Activated T-cell treated with anti-CD3 and anti-CD28 coated beads, Interleukin-2, amount 50 U/mL, for 72 hours (primary cell): Measurements from ENCODE around the gene SYDE1. TPM values are rescaled to one million over a fixed set of nuclear protein-coding genes. Genes with fewer than 3 reads are reported as not detected.
"Not testable (repeated sequence)": the region's sequence is repeated elsewhere in the genome, so short reads cannot be mapped to it uniquely, and the experiment has no call there.

Source experiments
- ATAC-seq, 2 donors: fragments of 150-1000 bp; cut with Tn5 transposase; replicated peaks in 1 of 2; 2 replicates each; pipeline ENCODE4 v1.10.0; 2021; ENCODE audit warnings: moderate library complexity in 2 of 2, mild to moderate bottlenecking in 1 of 2
- DNase-seq, 2 donors: peaks; one replicate each; pipeline ENCODE4 v3.0.0; 2021 to 2022; ENCODE audit warnings: mixed read lengths in 1 of 2
- H3K27ac Mint-ChIP-seq: one replicate; pipeline ENCODE4 v1.8.0; 2022; ENCODE audit warnings: mild to moderate bottlenecking, moderate library complexity, mixed read lengths
- H3K27me3 Mint-ChIP-seq: one replicate; pipeline ENCODE4 v1.8.0; 2022; ENCODE audit warnings: low read depth, mixed read lengths
- H3K36me3 Mint-ChIP-seq, 2 donors: one replicate each; pipeline ENCODE4 v1.8.0; 2022; ENCODE audit warnings: mixed read lengths in 2 of 2, mild to moderate bottlenecking in 1 of 2; ENCODE audit not compliant: insufficient read depth in 2 of 2
- H3K4me1 Mint-ChIP-seq: one replicate; pipeline ENCODE4 v1.8.0; 2022; ENCODE audit warnings: low read depth, mixed read lengths
- H3K4me3 Mint-ChIP-seq, 2 donors: one replicate each; pipeline ENCODE4 v1.8.0; 2022; ENCODE audit warnings: mild to moderate bottlenecking in 2 of 2, mixed read lengths in 2 of 2, moderate library complexity in 2 of 2
- H3K9me3 Mint-ChIP-seq, 2 donors: one replicate each; pipeline ENCODE4 v1.8.0; 2022; ENCODE audit warnings: mixed read lengths in 2 of 2
- total RNA-seq, 2 donors: library from RNA; stranded (reverse); gene quantifications; one replicate each; pipeline ENCODE4 v1.2.3, GENCODE V29; 2022

Gene SYDE1
- 1 to 10 TPM; 1.4 to 1.6 TPM for total RNA-seq

- ATAC-seq: peak; percentile 75 to 83
- H3K27me3 Mint-ChIP-seq: peaks cover 21% of the 10 kb centered on the region
- peaks cover 12 to 16% of the 10 kb centered on the region in 2 donors for H3K9me3 Mint-ChIP-seq
- H3K4me3 Mint-ChIP-seq: peak within 1 kb of the TSS; percentile 58 to 80
- no peak within 1 kb of the TSS for H3K27ac Mint-ChIP-seq
- H3K36me3 Mint-ChIP-seq: peaks cover 13 to 15% of the 10 kb centered on the region in 2 donors
- DNase-seq: peak; percentile 62 to 65
- peaks cover 12% of the 10 kb centered on the region for H3K4me1 Mint-ChIP-seq
Measured at GRCh38 chr19:15107061-15108010, at the start of gene SYDE1. TSS of gene SYDE1 (plus strand) at chr19:15107401. CDS start at chr19:15107434, 33 bp downstream.

- H3K4me3 Mint-ChIP-seq: no peak overlapping the region
- H3K9me3 Mint-ChIP-seq: peaks cover 4% of the 10 kb centered on the region in 2 donors
- ATAC-seq (no peak), DNase-seq (no peak)
- H3K4me1 Mint-ChIP-seq: no peaks in the 10 kb centered on the region
- H3K27me3 Mint-ChIP-seq: peaks cover 56% of the 10 kb centered on the region
- peaks cover 0 to 2% of the 10 kb centered on the region in 2 donors for H3K36me3 Mint-ChIP-seq
- H3K27ac Mint-ChIP-seq: no peak overlapping the region
Measured at GRCh38 chr19:15062036-15062435, 45.2 kb upstream of the SYDE1 start.

- H3K9me3 Mint-ChIP-seq, H3K4me1 Mint-ChIP-seq, ATAC-seq: not testable (repeated sequence)
Measured at GRCh38 chr19:15070386-15070785, 36.8 kb upstream of the SYDE1 start.

DNA sequence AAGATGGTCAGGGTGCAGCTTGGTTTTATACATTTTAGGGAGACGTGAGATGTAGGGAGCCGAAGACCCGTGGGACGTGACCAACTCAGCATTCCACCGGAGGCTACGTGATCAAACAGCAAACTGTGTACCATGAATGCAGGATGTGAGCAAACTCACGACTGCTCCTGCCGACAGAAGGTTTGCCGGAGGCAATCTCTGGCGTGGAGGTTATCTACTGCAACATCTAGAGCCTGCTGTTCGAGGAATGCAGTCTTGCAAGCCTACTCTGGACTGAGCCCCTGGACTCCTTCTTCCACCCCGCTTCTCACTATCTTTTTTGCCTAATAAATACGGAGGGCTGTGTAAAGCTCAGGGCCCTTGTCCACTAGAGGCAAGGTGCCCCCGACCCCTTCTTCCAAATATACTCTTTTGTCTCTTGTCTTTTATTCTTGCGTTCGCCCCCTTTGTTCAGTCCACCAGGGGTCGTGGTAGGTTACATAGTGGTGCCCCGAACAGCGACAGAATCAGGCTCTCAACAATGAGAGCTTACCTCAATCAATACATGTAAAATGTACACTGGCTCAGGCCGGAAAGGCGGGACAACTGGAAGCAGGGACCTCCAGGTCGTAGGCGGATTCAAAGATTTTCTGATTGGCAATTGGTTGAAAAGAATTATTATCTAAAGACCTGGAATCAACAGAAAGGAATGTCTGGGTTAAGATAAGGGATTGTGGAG lies 34.1 kb upstream of the SYDE1 start:
- no peak overlapping the region for H3K27ac Mint-ChIP-seq
- H3K27me3 Mint-ChIP-seq: no peaks in the 10 kb centered on the region
- no peak overlapping the region for H3K4me3 Mint-ChIP-seq
- ATAC-seq (no peak), DNase-seq (no peak)
- no peaks in the 10 kb centered on the region for H3K4me1 Mint-ChIP-seq
- H3K36me3 Mint-ChIP-seq: no peaks in the 10 kb centered on the region
- H3K9me3 Mint-ChIP-seq: no peaks in the 10 kb centered on the region

More at GRCh38 chr19:15070386-15070785, 36.8 kb upstream of the SYDE1 start:
- not testable (repeated sequence) for H3K27me3 Mint-ChIP-seq, H3K36me3 Mint-ChIP-seq, H3K27ac Mint-ChIP-seq, DNase-seq, H3K4me3 Mint-ChIP-seq

DNA sequence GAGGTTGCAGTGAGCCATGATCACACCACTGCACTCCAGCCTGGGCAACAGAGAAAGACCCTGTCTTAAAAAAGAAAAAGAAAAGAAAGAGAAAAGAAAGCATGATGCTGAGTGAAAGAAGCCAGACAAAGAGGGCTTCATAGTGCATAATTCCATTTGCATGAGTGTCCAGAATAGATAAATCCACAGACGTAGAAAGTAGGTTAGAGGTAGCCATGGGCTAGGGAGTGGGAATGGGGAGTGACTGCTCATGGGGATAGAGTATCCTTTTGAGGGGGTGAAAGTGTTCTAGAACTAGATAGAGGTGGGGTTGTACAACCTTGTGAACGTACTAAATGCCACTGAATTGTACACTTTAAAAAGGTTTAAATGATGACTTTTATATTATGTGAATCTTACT lies 32.8 kb upstream of the SYDE1 start:
- DNase-seq: no peak
- Mint-ChIP-seq H3K27ac (no peak overlapping the region), H3K4me1 (no peaks in the 10 kb centered on the region), H3K4me3 (no peak overlapping the region), H3K27me3 (no peaks in the 10 kb centered on the region), H3K36me3 (no peaks in the 10 kb centered on the region), H3K9me3 (no peaks in the 10 kb centered on the region)
- no peak for ATAC-seq

GRCh38 chr19:15075806-15076205 lies 31.4 kb upstream of the SYDE1 start:
- H3K9me3 Mint-ChIP-seq: no peaks in the 10 kb centered on the region
- ATAC-seq (no peak), DNase-seq (no peak)
- H3K36me3 Mint-ChIP-seq: no peaks in the 10 kb centered on the region
- no peaks in the 10 kb centered on the region for H3K27me3 Mint-ChIP-seq
- no peaks in the 10 kb centered on the region for H3K4me1 Mint-ChIP-seq
- no peak overlapping the region for H3K4me3 Mint-ChIP-seq
- no peak overlapping the region for H3K27ac Mint-ChIP-seq

GRCh38 chr19:15080002-15080401 lies 27.2 kb upstream of the SYDE1 start:
- not testable (repeated sequence) for DNase-seq, H3K27me3 Mint-ChIP-seq, H3K4me3 Mint-ChIP-seq, H3K9me3 Mint-ChIP-seq, H3K27ac Mint-ChIP-seq, H3K4me1 Mint-ChIP-seq, H3K36me3 Mint-ChIP-seq, ATAC-seq

GRCh38 chr19:15081911-15082310 lies 25.3 kb upstream of the SYDE1 start, which contains the start of gene OR1I1:
TSS of gene OR1I1 (plus strand) at chr19:15082211. CDS start at chr19:15087066, 4,855 bp downstream.
- Mint-ChIP-seq H3K27ac (no peak within 1 kb of the TSS), H3K4me1 (no peaks in the 10 kb centered on the region), H3K36me3 (no peaks in the 10 kb centered on the region), H3K9me3 (no peaks in the 10 kb centered on the region), H3K27me3 (no peaks in the 10 kb centered on the region), H3K4me3 (no peak within 1 kb of the TSS)
- ATAC-seq (no peak), DNase-seq (no peak)

DNA sequence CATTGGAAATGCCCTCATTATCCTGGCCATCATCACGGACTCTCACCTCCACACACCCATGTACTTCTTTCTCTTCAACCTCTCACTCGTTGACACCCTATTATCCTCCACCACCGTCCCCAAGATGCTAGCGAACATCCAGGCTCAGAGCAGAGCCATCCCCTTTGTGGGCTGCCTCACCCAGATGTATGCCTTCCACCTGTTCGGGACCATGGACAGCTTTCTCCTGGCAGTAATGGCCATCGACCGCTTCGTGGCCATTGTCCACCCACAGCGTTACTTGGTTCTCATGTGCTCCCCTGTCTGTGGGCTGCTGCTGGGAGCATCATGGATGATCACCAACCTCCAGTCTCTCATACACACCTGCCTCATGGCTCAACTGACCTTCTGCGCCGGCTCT lies 20.0 kb upstream of the SYDE1 start:
- DNase-seq (no peak), ATAC-seq (no peak)
- Mint-ChIP-seq H3K27ac (no peak overlapping the region), H3K9me3 (no peaks in the 10 kb centered on the region), H3K36me3 (no peaks in the 10 kb centered on the region), H3K4me3 (no peak overlapping the region), H3K4me1 (no peaks in the 10 kb centered on the region), H3K27me3 (peaks cover 10% of the 10 kb centered on the region)

DNA sequence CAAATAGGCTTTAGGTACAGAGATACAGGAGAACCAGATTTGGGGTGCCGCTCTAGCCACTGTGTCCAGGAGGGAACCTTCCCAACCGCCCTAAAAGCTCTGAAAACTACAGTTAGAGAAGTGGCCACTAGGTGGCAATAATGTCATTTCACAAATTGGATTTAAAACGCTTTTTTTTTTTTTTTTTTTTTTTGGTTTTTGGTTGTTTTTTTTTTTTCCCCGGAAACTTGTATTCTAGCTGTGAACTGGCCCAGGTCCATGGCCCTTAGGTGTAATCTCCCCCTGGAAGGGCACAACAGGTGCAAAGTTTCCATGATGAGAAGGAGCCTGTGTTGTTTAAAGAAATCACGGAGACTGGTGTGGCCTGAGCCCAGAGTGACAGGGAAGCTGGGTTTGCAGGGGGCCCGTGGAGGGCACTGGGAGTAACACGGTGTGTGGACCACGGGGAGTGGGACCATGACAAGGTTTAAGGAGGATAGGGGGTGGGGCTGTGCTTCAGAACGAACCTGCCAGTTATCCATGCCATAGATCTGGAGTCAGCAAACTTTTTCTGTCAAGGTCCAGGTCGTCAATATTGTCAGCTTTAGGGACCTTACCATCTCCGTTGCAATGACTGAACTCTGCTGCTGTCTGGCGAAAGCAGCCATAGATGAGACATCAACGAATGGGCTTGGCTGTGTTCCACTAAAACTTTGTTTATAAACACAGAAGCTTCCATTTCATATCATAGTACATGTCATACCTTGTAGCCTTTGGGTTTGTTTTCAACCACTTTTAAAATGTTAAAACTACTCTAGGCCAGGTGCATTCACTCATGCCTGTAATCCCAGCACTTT lies 15.1 kb upstream of the SYDE1 start:
- Mint-ChIP-seq H3K9me3 (no peaks in the 10 kb centered on the region), H3K27me3 (peaks cover 8% of the 10 kb centered on the region), H3K36me3 (no peaks in the 10 kb centered on the region), H3K27ac (no peak overlapping the region), H3K4me3 (no peak overlapping the region), H3K4me1 (no peaks in the 10 kb centered on the region)
- DNase-seq: peak; percentile 52 to 59
- peak; percentile 62 to 65 for ATAC-seq

GRCh38 chr19:15093001-15093400 lies 14.2 kb upstream of the SYDE1 start:
- H3K27me3 Mint-ChIP-seq: no peaks in the 10 kb centered on the region
- ATAC-seq (no peak), DNase-seq (no peak)

GRCh38 chr19:15096223-15096622 lies 11.0 kb upstream of the SYDE1 start:
- DNase-seq (no peak), ATAC-seq (no peak)
- no peaks in the 10 kb centered on the region for H3K4me1 Mint-ChIP-seq
- H3K27ac Mint-ChIP-seq: no peak overlapping the region
- no peaks in the 10 kb centered on the region for H3K27me3 Mint-ChIP-seq
- no peaks in the 10 kb centered on the region for H3K36me3 Mint-ChIP-seq
- no peaks in the 10 kb centered on the region for H3K9me3 Mint-ChIP-seq
- H3K4me3 Mint-ChIP-seq: no peak overlapping the region

More at GRCh38 chr19:15093001-15093400, 14.2 kb upstream of the SYDE1 start:
- Mint-ChIP-seq H3K27ac (no peak overlapping the region), H3K4me1 (no peaks in the 10 kb centered on the region), H3K9me3 (no peaks in the 10 kb centered on the region), H3K4me3 (no peak overlapping the region), H3K36me3 (no peaks in the 10 kb centered on the region)
